ENCODE measurements around the gene JUP. TPM values are rescaled to one million over a fixed set of nuclear protein-coding genes. Genes with fewer than 3 reads are reported as not detected.

The JUP gene
- total RNA-seq, 1 donor from 2014 or later, result 330 TPM

DNA sequence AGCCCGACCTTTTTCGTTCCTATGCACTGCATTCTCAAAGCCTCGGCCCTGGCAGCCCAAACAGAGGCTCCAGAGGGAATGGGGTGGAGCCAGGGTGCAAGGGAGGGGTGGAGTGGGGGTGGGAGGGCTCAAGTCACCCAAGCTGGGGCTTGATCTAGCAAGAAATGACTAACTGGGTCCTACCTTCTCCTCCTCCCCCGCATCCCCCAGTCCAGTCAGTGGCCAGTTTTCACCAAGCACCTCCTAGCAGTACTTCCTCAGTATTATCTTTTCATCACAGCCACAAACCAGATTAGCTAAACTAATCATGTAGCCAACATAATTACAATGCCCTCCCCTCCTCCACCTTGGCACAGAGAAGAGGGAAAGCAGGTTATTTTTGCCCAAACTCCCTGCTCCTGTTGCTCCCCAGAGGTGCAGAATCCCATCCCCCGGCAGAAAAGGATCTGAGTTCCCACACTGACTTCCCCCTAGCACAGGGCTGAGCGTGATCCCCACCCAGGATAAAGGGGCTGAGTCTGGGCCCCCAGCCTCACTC is 2.2 kb downstream of the JUP start:
- no peak for DNase-seq (ENCODE audit: low spot score)
- Mint-ChIP-seq H3K27me3 (ENCODE audit: unreplicated experiment) (peaks cover 13% of the 10 kb centered on the region), H3K4me3 (ENCODE audit: unreplicated experiment) (peak overlapping the region; percentile 97), H3K27ac (ENCODE audit: unreplicated experiment) (peak overlapping the region; percentile 87), H3K4me1 (ENCODE audit: unreplicated experiment) (peaks cover 34% of the 10 kb centered on the region), H3K9me3 (ENCODE audit: unreplicated experiment) (no peaks in the 10 kb centered on the region), H3K36me3 (ENCODE audit: low read depth, unreplicated experiment) (peaks cover 28% of the 10 kb centered on the region)
- TF ChIP-seq, protein P1, sequence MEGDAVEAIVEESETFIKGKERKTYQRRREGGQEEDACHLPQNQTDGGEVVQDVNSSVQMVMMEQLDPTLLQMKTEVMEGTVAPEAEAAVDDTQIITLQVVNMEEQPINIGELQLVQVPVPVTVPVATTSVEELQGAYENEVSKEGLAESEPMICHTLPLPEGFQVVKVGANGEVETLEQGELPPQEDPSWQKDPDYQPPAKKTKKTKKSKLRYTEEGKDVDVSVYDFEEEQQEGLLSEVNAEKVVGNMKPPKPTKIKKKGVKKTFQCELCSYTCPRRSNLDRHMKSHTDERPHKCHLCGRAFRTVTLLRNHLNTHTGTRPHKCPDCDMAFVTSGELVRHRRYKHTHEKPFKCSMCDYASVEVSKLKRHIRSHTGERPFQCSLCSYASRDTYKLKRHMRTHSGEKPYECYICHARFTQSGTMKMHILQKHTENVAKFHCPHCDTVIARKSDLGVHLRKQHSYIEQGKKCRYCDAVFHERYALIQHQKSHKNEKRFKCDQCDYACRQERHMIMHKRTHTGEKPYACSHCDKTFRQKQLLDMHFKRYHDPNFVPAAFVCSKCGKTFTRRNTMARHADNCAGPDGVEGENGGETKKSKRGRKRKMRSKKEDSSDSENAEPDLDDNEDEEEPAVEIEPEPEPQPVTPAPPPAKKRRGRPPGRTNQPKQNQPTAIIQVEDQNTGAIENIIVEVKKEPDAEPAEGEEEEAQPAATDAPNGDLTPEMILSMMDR (IDR thresholded peaks at IDR 0.05; ENCODE audit: unreplicated experiment), result no peak

DNA sequence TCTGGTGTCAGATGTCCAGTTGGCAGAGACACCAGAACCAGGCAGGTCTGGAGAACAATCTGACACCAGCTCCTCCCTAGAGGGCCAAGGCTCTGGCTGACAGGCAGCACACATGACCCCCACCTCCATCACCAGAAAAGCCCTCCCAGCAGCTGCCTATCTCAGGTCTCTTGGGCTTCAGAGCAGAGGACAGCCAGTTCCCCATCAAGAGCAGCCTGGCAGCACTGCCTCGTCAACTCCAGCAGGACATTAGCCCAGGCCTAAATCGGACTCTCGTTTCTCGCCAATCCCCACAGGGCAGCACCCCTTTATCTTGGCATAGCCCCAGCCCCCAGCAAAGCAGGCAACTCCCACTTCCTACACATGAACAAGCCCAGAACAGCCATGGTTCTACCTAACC is 4.4 kb downstream of the JUP start:
- Mint-ChIP-seq H3K36me3 (ENCODE audit: low read depth, unreplicated experiment) (peaks cover 24% of the 10 kb centered on the region), H3K27ac (ENCODE audit: unreplicated experiment) (peak overlapping the region; percentile 86), H3K4me3 (ENCODE audit: unreplicated experiment) (peak overlapping the region; percentile 83), H3K4me1 (ENCODE audit: unreplicated experiment) (peaks cover 41% of the 10 kb centered on the region), H3K27me3 (ENCODE audit: unreplicated experiment) (peaks cover 13% of the 10 kb centered on the region), H3K9me3 (ENCODE audit: unreplicated experiment) (no peaks in the 10 kb centered on the region)
- TF ChIP-seq, protein P1 (IDR thresholded peaks at IDR 0.05; ENCODE audit: unreplicated experiment), result no peak
- DNase-seq (ENCODE audit: low spot score), result no peak

DNA sequence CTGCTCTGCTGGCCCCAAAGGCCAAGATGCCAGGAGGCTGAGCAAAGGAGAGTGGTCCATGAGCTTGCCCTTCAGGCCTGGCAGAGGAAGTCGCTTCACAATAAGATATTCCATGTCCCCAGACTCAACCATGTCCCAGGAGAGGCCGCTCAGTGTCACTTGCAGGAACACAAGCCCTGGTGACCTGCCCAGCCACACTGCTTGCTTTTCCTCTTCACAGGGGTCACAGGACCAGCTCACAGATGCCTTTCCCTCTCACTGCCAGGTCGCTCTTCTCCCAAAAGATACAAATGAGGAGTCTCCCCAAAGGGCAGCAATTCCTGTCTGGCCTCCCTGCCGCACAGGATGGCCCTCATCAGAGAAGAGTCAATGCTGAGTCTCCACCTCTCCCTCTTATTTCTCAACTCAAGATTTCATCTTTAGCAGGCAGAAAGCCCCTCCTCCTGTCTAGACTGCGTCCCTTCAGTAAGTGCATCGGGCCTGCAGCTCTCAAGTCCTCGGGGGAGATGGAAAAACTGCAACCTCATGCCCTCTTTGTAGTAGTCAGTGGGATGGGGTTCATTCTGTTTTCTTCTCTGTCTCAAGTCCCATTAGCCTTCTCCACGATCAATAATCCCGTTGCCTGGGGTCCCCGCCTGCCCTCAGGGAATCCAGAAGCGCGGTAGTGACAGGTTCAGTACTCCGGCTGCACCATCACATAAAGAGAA is 5.0 kb downstream of the JUP start:
- no peak for DNase-seq (ENCODE audit: low spot score)
- no peaks in the 10 kb centered on the region for H3K9me3 Mint-ChIP-seq (ENCODE audit: unreplicated experiment)
- TF ChIP-seq, protein P1 (IDR thresholded peaks at IDR 0.05; ENCODE audit: unreplicated experiment), result no peak
- H3K36me3 Mint-ChIP-seq (ENCODE audit: low read depth, unreplicated experiment), result peaks cover 24% of the 10 kb centered on the region
- peaks cover 38% of the 10 kb centered on the region for H3K4me1 Mint-ChIP-seq (ENCODE audit: unreplicated experiment)
- H3K4me3 Mint-ChIP-seq (ENCODE audit: unreplicated experiment), result peak overlapping the region; percentile 83
- H3K27me3 Mint-ChIP-seq (ENCODE audit: unreplicated experiment), result peaks cover 11% of the 10 kb centered on the region
- peak overlapping the region; percentile 86 for H3K27ac Mint-ChIP-seq (ENCODE audit: unreplicated experiment)

DNA sequence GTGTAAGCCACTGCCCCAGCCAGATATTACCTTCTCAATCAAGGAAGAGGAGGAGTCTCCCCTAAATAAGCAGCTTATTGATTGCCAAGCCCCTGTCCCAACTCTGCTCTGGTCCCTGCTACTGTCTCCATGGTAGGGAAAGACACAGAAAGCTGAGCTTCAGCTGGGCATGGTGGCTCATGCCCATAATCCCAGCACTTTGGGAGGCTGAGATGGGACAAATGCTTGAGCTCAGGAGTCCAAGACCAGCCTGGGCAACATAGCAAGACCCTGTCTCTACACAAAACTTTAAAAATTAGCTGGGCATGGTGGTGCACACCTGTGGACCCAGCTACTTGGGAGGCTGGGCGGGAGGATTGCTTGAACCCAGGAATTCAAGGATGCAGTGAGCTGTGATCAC is 6.6 kb downstream of the JUP start:
- no peak overlapping the region for H3K27ac Mint-ChIP-seq (ENCODE audit: unreplicated experiment)
- H3K36me3 Mint-ChIP-seq (ENCODE audit: low read depth, unreplicated experiment), result peaks cover 26% of the 10 kb centered on the region
- TF ChIP-seq, protein P1 (IDR thresholded peaks at IDR 0.05; ENCODE audit: unreplicated experiment), result no peak
- peaks cover 13% of the 10 kb centered on the region for H3K27me3 Mint-ChIP-seq (ENCODE audit: unreplicated experiment)
- no peak for DNase-seq (ENCODE audit: low spot score)
- H3K9me3 Mint-ChIP-seq (ENCODE audit: unreplicated experiment), result no peaks in the 10 kb centered on the region
- H3K4me1 Mint-ChIP-seq (ENCODE audit: unreplicated experiment), result peaks cover 54% of the 10 kb centered on the region
- H3K4me3 Mint-ChIP-seq (ENCODE audit: unreplicated experiment), result no peak overlapping the region

DNA sequence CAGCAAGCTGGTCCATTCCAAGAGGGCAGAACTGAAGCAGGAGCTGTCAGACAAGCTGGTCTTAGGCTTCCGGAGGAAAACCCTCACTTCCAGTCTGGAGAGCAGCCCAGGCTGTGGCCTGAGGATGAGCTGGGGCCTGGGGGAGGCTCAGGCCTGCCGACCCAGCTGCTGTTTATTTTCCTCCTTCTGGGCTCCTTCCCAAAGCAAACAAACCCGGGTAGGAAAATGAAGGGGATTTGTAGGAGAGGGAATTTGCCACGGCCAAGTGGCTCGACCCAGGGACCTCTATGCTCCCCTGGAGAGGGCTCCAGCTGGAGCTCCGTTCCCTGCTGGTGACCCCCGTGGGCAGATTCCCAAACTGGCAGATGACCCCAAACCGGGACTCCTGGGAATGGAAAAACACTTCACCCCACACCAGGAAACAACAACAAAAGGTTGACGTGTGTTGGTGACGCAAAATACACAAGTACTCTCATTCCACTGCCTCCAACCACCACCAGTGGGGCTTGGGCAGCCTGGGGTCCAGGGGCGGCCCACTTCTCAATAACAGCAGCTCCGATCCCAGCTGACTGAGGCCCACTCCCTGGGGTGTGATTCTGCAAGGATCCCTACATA is 8.8 kb downstream of the JUP start:
- TF ChIP-seq, protein P1 (IDR thresholded peaks at IDR 0.05; ENCODE audit: unreplicated experiment), result no peak
- H3K27me3 Mint-ChIP-seq (ENCODE audit: unreplicated experiment), result peaks cover 13% of the 10 kb centered on the region
- peaks cover 23% of the 10 kb centered on the region for H3K36me3 Mint-ChIP-seq (ENCODE audit: low read depth, unreplicated experiment)
- H3K9me3 Mint-ChIP-seq (ENCODE audit: unreplicated experiment), result no peaks in the 10 kb centered on the region
- H3K4me1 Mint-ChIP-seq (ENCODE audit: unreplicated experiment), result peaks cover 61% of the 10 kb centered on the region
- H3K4me3 Mint-ChIP-seq (ENCODE audit: unreplicated experiment), result no peak overlapping the region
- peak overlapping the region; percentile 87 for H3K27ac Mint-ChIP-seq (ENCODE audit: unreplicated experiment)
- no peak for DNase-seq (ENCODE audit: low spot score)
